Measurements from ENCODE around the gene H2AZ1. TPM values are rescaled to one million over a fixed set of nuclear protein-coding genes. Genes with fewer than 3 reads are reported as not detected.

H2AZ1 gene
- total RNA-seq, 4 donors from 2014 or later, result 109 to 419 (median 322) TPM

DNA sequence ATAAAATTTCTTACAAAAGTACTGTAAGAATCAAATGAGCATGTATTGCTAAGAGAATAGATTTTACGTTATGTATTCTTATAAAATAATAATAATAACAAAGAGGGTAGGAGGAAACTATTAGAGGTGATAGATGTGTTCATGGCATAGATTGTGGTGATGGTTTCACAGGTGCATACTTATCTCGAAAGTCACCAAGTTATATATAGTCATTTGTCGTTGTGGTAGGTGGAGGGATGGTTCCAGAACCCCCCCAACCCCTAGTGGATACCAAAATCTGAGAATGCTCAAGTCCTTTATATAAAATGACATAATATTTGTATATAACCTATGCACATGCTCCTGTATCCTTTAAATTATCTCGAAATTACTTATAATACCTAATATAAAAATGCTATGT lies 36.7 kb upstream of the H2AZ1 start:
- intact Hi-C loops (cut with DNase I), result loop anchor here (10.0 kb wide), 1 partner anchor 198 kb away; no protein-coding TSS in a partner anchor
- Histone ChIP-seq H3K27me3 (peaks cover 0 to 2% (median 0%) of the 10 kb centered on the region in 4 donors), H3K4me3 (no peak overlapping the region), H3K4me1 (no peaks in the 10 kb centered on the region), H3K36me3 (no peaks in the 10 kb centered on the region), H3K9me3 (no peaks in the 10 kb centered on the region), H3K27ac (no peak overlapping the region)
- WGBS, 2 donors, result 75 to 78% methylated on average over 4 of the region's 4 CpGs
- TF ChIP-seq POLR2A (IDR thresholded peaks at IDR 0.05), result no peak
- TF ChIP-seq, protein P1, sequence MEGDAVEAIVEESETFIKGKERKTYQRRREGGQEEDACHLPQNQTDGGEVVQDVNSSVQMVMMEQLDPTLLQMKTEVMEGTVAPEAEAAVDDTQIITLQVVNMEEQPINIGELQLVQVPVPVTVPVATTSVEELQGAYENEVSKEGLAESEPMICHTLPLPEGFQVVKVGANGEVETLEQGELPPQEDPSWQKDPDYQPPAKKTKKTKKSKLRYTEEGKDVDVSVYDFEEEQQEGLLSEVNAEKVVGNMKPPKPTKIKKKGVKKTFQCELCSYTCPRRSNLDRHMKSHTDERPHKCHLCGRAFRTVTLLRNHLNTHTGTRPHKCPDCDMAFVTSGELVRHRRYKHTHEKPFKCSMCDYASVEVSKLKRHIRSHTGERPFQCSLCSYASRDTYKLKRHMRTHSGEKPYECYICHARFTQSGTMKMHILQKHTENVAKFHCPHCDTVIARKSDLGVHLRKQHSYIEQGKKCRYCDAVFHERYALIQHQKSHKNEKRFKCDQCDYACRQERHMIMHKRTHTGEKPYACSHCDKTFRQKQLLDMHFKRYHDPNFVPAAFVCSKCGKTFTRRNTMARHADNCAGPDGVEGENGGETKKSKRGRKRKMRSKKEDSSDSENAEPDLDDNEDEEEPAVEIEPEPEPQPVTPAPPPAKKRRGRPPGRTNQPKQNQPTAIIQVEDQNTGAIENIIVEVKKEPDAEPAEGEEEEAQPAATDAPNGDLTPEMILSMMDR (IDR thresholded peaks at IDR 0.05), result no peak
- DNase-seq, result no peak

DNA sequence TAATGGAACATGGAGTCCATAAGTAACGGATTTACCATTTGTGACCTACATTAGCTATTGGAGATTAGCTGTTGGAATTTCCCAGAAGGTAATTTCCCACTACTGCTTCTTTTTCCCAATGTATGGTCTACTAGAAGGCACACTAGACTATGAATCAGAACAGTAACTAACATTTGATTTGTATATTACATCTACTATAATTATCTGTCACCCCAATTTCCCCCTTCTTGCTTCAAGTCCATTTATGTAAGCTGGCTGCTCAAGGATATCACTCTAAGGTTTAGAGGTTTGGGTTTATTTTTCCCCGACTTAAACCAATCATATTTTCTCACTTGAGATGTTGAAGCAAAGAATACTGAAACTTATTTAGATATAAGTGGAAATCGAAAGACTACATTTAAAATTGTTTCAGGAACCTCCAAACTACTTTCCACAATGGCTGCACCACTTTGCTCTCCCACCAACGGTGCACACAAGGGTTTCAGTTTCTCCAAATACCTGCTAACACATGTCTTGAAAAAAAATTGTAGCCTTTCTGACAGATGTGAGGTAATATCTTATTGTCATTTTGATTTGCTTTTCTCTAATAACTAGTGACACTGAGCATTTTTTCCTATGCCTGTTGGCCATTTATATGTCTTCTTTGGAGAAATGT lies 33.3 kb upstream of the H2AZ1 start:
- no peak overlapping the region for H3K4me3 ChIP-seq
- no peaks in the 10 kb centered on the region for H3K9me3 ChIP-seq
- H3K27ac ChIP-seq, result no peak overlapping the region
- H3K27me3 ChIP-seq, result peaks cover 0 to 5% (median 0%) of the 10 kb centered on the region in 4 donors
- H3K36me3 ChIP-seq, result no peaks in the 10 kb centered on the region
- WGBS, 2 donors, result 69 to 70% methylated on average over 4 of the region's 4 CpGs
- DNase-seq, result no peak
- H3K4me1 ChIP-seq, result no peaks in the 10 kb centered on the region
- TF ChIP-seq, protein P1 (IDR thresholded peaks at IDR 0.05), result no peak
- no peak for TF ChIP-seq POLR2A (IDR thresholded peaks at IDR 0.05)
- intact Hi-C loops (cut with DNase I), result loop anchor here (10.0 kb wide), 1 partner anchor 201 kb away; no protein-coding TSS in a partner anchor

DNA sequence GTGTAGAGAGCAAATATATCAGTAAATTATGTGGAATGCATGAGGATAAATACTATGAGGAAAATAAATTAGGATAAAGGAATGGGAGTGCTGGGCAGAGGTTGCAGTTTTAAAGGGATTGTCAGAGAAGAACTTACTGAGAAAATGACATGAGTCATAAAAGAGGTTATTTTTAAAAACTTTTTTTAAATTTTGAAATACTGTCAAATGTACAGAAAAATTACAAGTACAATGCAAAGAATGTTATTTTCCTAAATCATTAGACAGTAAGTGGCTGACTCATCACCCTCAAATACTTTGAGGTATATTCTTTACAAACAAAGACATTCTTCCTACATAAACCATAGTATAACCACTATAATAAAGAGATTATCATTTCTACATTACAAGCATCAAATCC lies 29.8 kb upstream of the H2AZ1 start:
- Histone ChIP-seq H3K27me3 (peaks cover 0 to 5% (median 0%) of the 10 kb centered on the region in 4 donors), H3K27ac (no peak overlapping the region), H3K4me3 (no peak overlapping the region), H3K9me3 (no peaks in the 10 kb centered on the region), H3K4me1 (no peaks in the 10 kb centered on the region), H3K36me3 (no peaks in the 10 kb centered on the region)
- TF ChIP-seq POLR2A (IDR thresholded peaks at IDR 0.05), result no peak
- TF ChIP-seq, protein P1 (IDR thresholded peaks at IDR 0.05), result no peak
- intact Hi-C loops (cut with DNase I), result loop anchor here (10.0 kb wide), 1 partner anchor 205 kb away; no protein-coding TSS in a partner anchor
- no peak for DNase-seq

DNA sequence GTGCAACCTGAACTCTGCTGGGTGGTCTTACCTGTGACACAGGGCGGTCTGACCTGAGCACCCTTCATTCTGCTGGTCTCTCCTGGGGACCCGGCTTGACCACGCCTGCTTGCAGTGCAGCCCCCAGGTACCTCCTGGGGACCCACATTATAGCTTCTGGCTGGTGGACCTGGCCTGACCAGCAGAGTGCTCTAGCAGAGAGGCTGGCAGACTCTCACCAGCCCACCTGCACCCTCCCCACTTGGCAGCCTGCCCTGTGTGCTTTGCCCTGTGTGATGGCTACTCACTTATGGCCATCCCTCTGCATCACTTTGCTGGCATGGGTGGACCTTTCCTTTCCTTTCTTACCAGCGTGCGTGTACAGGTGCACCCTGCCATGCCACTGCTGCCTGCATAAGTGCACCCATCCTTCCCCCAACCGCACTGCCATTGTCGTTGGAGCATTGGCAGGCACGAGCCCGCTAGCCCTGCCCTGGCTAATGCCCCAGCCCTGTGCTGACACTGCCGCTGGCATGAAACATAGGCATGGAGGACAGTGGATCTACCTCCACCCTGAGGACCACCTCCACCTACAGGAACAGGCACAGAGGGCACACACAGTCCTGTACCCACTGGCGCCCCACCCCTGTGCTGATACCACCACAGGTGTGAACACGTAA lies 21.5 kb upstream of the H2AZ1 start:
- no peaks in the 10 kb centered on the region for H3K36me3 ChIP-seq
- DNase-seq, result no peak
- H3K4me3 ChIP-seq, result no peak overlapping the region
- TF ChIP-seq, protein P1 (IDR thresholded peaks at IDR 0.05), result no peak
- TF ChIP-seq POLR2A (IDR thresholded peaks at IDR 0.05), result no peak
- no peaks in the 10 kb centered on the region for H3K9me3 ChIP-seq
- H3K27ac ChIP-seq, result no peak overlapping the region
- no peaks in the 10 kb centered on the region for H3K4me1 ChIP-seq
- WGBS, 2 donors, result 92 to 96% methylated on average over 4 to 5 of the region's 12 CpGs
- no peaks in the 10 kb centered on the region for H3K27me3 ChIP-seq
- intact Hi-C loops (cut with DNase I), result no loop called here

DNA sequence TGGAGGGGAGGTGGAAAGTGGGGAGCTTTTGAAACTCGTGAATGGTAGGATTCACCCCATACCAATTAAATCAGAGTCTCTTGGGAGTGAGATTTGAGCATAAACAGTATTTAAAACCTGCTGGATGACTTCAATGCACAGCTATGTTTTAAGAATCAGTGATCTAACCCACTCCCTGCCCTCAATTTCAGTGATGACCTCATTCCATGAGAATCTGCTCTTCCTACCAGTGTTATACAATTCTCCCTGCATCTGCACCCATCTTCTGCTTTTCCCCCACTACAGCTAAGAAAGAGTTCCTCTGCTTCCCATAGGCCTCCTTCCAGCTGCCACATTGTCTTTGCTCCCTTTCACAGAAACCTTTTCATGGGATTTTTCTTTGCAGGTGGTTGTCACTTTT lies 18.3 kb upstream of the H2AZ1 start:
- Histone ChIP-seq H3K4me1 (no peaks in the 10 kb centered on the region), H3K27ac (no peak overlapping the region), H3K4me3 (no peak overlapping the region), H3K27me3 (peaks cover 0 to 2% (median 0%) of the 10 kb centered on the region in 4 donors), H3K36me3 (no peaks in the 10 kb centered on the region), H3K9me3 (no peaks in the 10 kb centered on the region)
- no peak for DNase-seq
- no peak for TF ChIP-seq POLR2A (IDR thresholded peaks at IDR 0.05)
- TF ChIP-seq, protein P1 (IDR thresholded peaks at IDR 0.05), result no peak
- 38 to 44% methylated on average over 1 of the region's 1 CpG for WGBS, 2 donors
- intact Hi-C loops (cut with DNase I), result no loop called here

Data from esophagus squamous epithelium (tissue), 5 donors.